ENCODE measurements around the gene SETD1B. TPM values are rescaled to one million over a fixed set of nuclear protein-coding genes. Genes with fewer than 3 reads are reported as not detected.
A peak's percentile ranks its signal among the peaks of the same experiment; 100 is the strongest.
"Not testable (repeated sequence)": the region's sequence is repeated elsewhere in the genome, so short reads cannot be mapped to it uniquely, and the experiment has no call there.

Gene SETD1B
- total RNA-seq, 2 donors from 2014 or later = 20.4 to 25.4 TPM

GRCh38 chr12:121871467-121871866, 67.7 kb downstream of the SETD1B start:
- TF ChIP-seq CTCF (IDR thresholded peaks at IDR 0.05) = no peak
- no peaks in the 10 kb centered on the region for H3K9me3 ChIP-seq
- H3K4me3 ChIP-seq = no peak overlapping the region
- DNase-seq = no peak
- intact Hi-C loops (cut with DNase I) = no loop called here
- H3K27ac ChIP-seq = no peak overlapping the region
- no peaks in the 10 kb centered on the region for H3K36me3 ChIP-seq
- H3K9ac ChIP-seq (ENCODE audit: low read depth in 2 of 2, low read length in 2 of 2) = no peak overlapping the region
- no peaks in the 10 kb centered on the region for H3K4me1 ChIP-seq
- H3K27me3 ChIP-seq = no peaks in the 10 kb centered on the region

GRCh38 chr12:121872546-121873215, 68.9 kb downstream of the SETD1B start:
- DNase-seq = peak; percentile 69
- no peak overlapping the region for H3K27ac ChIP-seq
- intact Hi-C loops (cut with DNase I) = no loop called here

GRCh38 chr12:121873216-121873569, 69.4 kb downstream of the SETD1B start:
- H3K27ac ChIP-seq = no peak overlapping the region
- H3K4me1 ChIP-seq = no peaks in the 10 kb centered on the region
- no peaks in the 10 kb centered on the region for H3K36me3 ChIP-seq
- no peaks in the 10 kb centered on the region for H3K27me3 ChIP-seq
- H3K9ac ChIP-seq (ENCODE audit: low read depth in 2 of 2, low read length in 2 of 2) = no peak overlapping the region
- DNase-seq = no peak
- intact Hi-C loops (cut with DNase I) = no loop called here
- no peak for TF ChIP-seq CTCF (IDR thresholded peaks at IDR 0.05)
- no peak overlapping the region for H3K4me3 ChIP-seq
- H3K9me3 ChIP-seq = no peaks in the 10 kb centered on the region

More at GRCh38 chr12:121872546-121873215, 68.9 kb downstream of the SETD1B start:
- Histone ChIP-seq H3K9me3 (no peaks in the 10 kb centered on the region), H3K4me3 (no peak overlapping the region), H3K9ac (ENCODE audit: low read depth in 2 of 2, low read length in 2 of 2) (no peak overlapping the region), H3K4me1 (no peaks in the 10 kb centered on the region), H3K36me3 (no peaks in the 10 kb centered on the region), H3K27me3 (no peaks in the 10 kb centered on the region)
- no peak for TF ChIP-seq CTCF (IDR thresholded peaks at IDR 0.05)

GRCh38 chr12:121874071-121874470, 70.3 kb downstream of the SETD1B start:
- H3K4me3 ChIP-seq = no peak overlapping the region
- H3K36me3 ChIP-seq = no peaks in the 10 kb centered on the region
- intact Hi-C loops (cut with DNase I) = no loop called here
- H3K9me3 ChIP-seq = no peaks in the 10 kb centered on the region
- H3K9ac ChIP-seq (ENCODE audit: low read depth in 2 of 2, low read length in 2 of 2) = no peak overlapping the region
- TF ChIP-seq CTCF (IDR thresholded peaks at IDR 0.05) = no peak
- no peaks in the 10 kb centered on the region for H3K4me1 ChIP-seq
- DNase-seq = no peak
- no peak overlapping the region for H3K27ac ChIP-seq
- H3K27me3 ChIP-seq = no peaks in the 10 kb centered on the region

GRCh38 chr12:121875582-121875981, 71.8 kb downstream of the SETD1B start:
- TF ChIP-seq CTCF (IDR thresholded peaks at IDR 0.05) = no peak
- intact Hi-C loops (cut with DNase I) = no loop called here
- H3K4me3 ChIP-seq = no peak overlapping the region

GRCh38 chr12:121876080-121876447, 72.3 kb downstream of the SETD1B start:
- H3K27me3 ChIP-seq; H3K9ac ChIP-seq (ENCODE audit: low read depth in 2 of 2, low read length in 2 of 2); DNase-seq; H3K36me3 ChIP-seq; H3K9me3 ChIP-seq; H3K27ac ChIP-seq; H3K4me1 ChIP-seq; intact Hi-C loops (cut with DNase I); H3K4me3 ChIP-seq: not testable (repeated sequence)

More at GRCh38 chr12:121875582-121875981, 71.8 kb downstream of the SETD1B start:
- Histone ChIP-seq H3K9me3 (no peaks in the 10 kb centered on the region), H3K4me1 (no peaks in the 10 kb centered on the region), H3K9ac (ENCODE audit: low read depth in 2 of 2, low read length in 2 of 2) (no peak overlapping the region), H3K36me3 (no peaks in the 10 kb centered on the region), H3K27ac (no peak overlapping the region), H3K27me3 (no peaks in the 10 kb centered on the region)
- DNase-seq = no peak

Other genes starting within 250 kb of the SETD1B start
- gene KDM2B, start 223.0 kb upstream of the SETD1B start, total RNA-seq = 10 to 100 TPM; 14.7 to 24.5 TPM
- gene ORAI1, start 177.5 kb upstream of the SETD1B start, total RNA-seq = 10 to 100 TPM; 14.6 to 23.5 TPM
- gene MORN3, start 134.4 kb upstream of the SETD1B start, total RNA-seq = not detected
- 1 to 10 TPM; 3.9 to 6.5 TPM for gene TMEM120B, start 91.3 kb upstream of the SETD1B start, total RNA-seq
- gene RHOF, start 10.3 kb upstream of the SETD1B start, total RNA-seq = 10 to 100 TPM; 58.0 to 74.5 TPM
- under 1 TPM; 0.27 to 0.91 TPM for gene HPD, start 54.9 kb downstream of the SETD1B start, total RNA-seq
- 10 to 100 TPM; 46.1 to 68.3 TPM for gene PSMD9, start 84.8 kb downstream of the SETD1B start, total RNA-seq
- under 1 TPM; 0.64 to 0.93 TPM for gene CFAP251, start 114.6 kb downstream of the SETD1B start, total RNA-seq
- gene BCL7A, start 217.9 kb downstream of the SETD1B start, total RNA-seq = 10 to 100 TPM in 1 of 2 donors, 1 to 10 TPM in 1; 7.0 to 10.0 TPM